ENCODE measurements around the gene ARL6IP6. TPM values are rescaled to one million over a fixed set of nuclear protein-coding genes. Genes with fewer than 3 reads are reported as not detected.
A peak's percentile ranks its signal among the peaks of the same experiment; 100 is the strongest.
"Not testable (repeated sequence)": the region's sequence is repeated elsewhere in the genome, so short reads cannot be mapped to it uniquely, and the experiment has no call there.

Gene ARL6IP6
- total and polyA plus RNA-seq, 12 donors: 4.1 to 8.1 (median 6.8) TPM

- WGBS, 2 donors: 43 to 47% methylated on average over 3 of the region's 3 CpGs
- peaks cover 0 to 38% (median 3%) of the 10 kb centered on the region in 9 donors for H3K36me3 ChIP-seq
Observed at GRCh38 chr2:152743002-152743401, 24.6 kb downstream of the ARL6IP6 start.

GRCh38 chr2:152747751-152748150 lies 29.3 kb downstream of the ARL6IP6 start:
- 94 to 97% methylated on average over 4 of the region's 4 CpGs for WGBS, 2 donors
- ATAC-seq: not testable (repeated sequence)
- intact Hi-C loops (cut with DNase I): loop anchor here in 1 of 10 donors (10.0 kb wide), 1 partner anchor 727 kb away; the partner anchor contains the start of gene RPRM

More at GRCh38 chr2:152743002-152743401, 24.6 kb downstream of the ARL6IP6 start:
- no peaks in the 10 kb centered on the region for H3K4me1 ChIP-seq
- no peak for DNase-seq
- peak in 7 of 9 donors; percentile 24 to 45 (median 36) for TF ChIP-seq CTCF (IDR thresholded peaks at IDR 0.05)
- H3K4me3 ChIP-seq: no peak overlapping the region
- intact Hi-C loops (cut with DNase I): loop anchor here in 1 of 10 donors (10.0 kb wide), 1 partner anchor 732 kb away; the partner anchor contains the start of gene RPRM
- H3K9me3 ChIP-seq: no peaks in the 10 kb centered on the region
- no peak overlapping the region for H3K27ac ChIP-seq
- no peak for ATAC-seq
- no peaks in the 10 kb centered on the region for H3K27me3 ChIP-seq

GRCh38 chr2:152755029-152755428 lies 36.6 kb downstream of the ARL6IP6 start:
- no peaks in the 10 kb centered on the region for H3K4me1 ChIP-seq
- DNase-seq (no peak), ATAC-seq (no peak)
- peaks cover 0 to 87% (median 7%) of the 10 kb centered on the region in 9 donors for H3K36me3 ChIP-seq
- no peaks in the 10 kb centered on the region for H3K27me3 ChIP-seq
- peak in 7 of 9 donors; percentile 10 to 35 (median 23) for TF ChIP-seq CTCF (IDR thresholded peaks at IDR 0.05)
- no peak overlapping the region for H3K4me3 ChIP-seq
- intact Hi-C loops (cut with DNase I): no loop called here
- no peak overlapping the region for H3K27ac ChIP-seq
- 76 to 79% methylated on average over 13 of the region's 13 CpGs for WGBS, 2 donors
- H3K9me3 ChIP-seq: no peaks in the 10 kb centered on the region

More at GRCh38 chr2:152747751-152748150, 29.3 kb downstream of the ARL6IP6 start:
- H3K27ac ChIP-seq, H3K4me1 ChIP-seq, H3K27me3 ChIP-seq, H3K4me3 ChIP-seq, H3K9me3 ChIP-seq, DNase-seq: not testable (repeated sequence)
- H3K36me3 ChIP-seq: peaks cover 0 to 39% (median 4%) of the 10 kb centered on the region in 9 donors

GRCh38 chr2:152759290-152760072 lies 41.1 kb downstream of the ARL6IP6 start:
- H3K9me3 ChIP-seq: no peaks in the 10 kb centered on the region
- DNase-seq (no peak), ATAC-seq (no peak)
- H3K27ac ChIP-seq: no peak overlapping the region
- 95 to 97% methylated on average over 6 of the region's 6 CpGs for WGBS, 2 donors
- intact Hi-C loops (cut with DNase I): no loop called here
- H3K4me1 ChIP-seq: no peaks in the 10 kb centered on the region
- TF ChIP-seq CTCF (IDR thresholded peaks at IDR 0.05): no peak
- H3K4me3 ChIP-seq: no peak overlapping the region
- peaks cover 0 to 85% (median 3%) of the 10 kb centered on the region in 9 donors for H3K36me3 ChIP-seq
- no peaks in the 10 kb centered on the region for H3K27me3 ChIP-seq

- intact Hi-C loops (cut with DNase I): no loop called here
- H3K36me3 ChIP-seq: peaks cover 0 to 68% (median 3%) of the 10 kb centered on the region in 9 donors
- DNase-seq: no peak
- TF ChIP-seq CTCF (IDR thresholded peaks at IDR 0.05): no peak
- no peaks in the 10 kb centered on the region for H3K4me1 ChIP-seq
- no peak for ATAC-seq
- H3K27ac ChIP-seq: no peak overlapping the region
- H3K4me3 ChIP-seq: no peak overlapping the region
- no peaks in the 10 kb centered on the region for H3K9me3 ChIP-seq
- WGBS, 2 donors: 73 to 74% methylated on average over 4 of the region's 4 CpGs
- H3K27me3 ChIP-seq: no peaks in the 10 kb centered on the region
Observed at GRCh38 chr2:152761214-152761613, 42.8 kb downstream of the ARL6IP6 start.

All from heart right ventricle (tissue), 16 donors.